ENCODE measurements around the gene MUC5AC.
"Not testable (repeated sequence)": the region's sequence is repeated elsewhere in the genome, so short reads cannot be mapped to it uniquely, and the experiment has no call there.

The MUC5AC gene

DNA sequence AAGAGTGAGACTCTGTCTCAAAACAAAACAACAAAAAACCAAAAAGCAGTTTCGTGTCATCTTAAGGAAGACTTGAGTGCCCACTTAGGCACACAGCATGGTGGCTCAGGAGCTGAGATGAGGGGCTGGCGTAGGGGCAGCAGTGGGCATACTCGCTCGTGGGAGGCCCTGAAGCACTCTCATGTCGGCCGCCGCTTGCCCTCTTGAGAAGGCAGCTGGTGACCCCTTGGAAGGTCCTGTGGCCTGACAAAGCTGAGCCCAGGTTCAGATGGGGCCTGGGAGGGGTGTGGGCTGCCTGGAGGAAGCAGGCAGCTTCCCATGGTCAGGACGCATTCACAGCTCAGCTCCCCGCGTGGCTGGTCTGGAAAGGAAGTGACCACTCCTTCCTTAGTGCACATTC is 80.1 kb downstream of the MUC5AC start:
- no peak for DNase-seq

DNA sequence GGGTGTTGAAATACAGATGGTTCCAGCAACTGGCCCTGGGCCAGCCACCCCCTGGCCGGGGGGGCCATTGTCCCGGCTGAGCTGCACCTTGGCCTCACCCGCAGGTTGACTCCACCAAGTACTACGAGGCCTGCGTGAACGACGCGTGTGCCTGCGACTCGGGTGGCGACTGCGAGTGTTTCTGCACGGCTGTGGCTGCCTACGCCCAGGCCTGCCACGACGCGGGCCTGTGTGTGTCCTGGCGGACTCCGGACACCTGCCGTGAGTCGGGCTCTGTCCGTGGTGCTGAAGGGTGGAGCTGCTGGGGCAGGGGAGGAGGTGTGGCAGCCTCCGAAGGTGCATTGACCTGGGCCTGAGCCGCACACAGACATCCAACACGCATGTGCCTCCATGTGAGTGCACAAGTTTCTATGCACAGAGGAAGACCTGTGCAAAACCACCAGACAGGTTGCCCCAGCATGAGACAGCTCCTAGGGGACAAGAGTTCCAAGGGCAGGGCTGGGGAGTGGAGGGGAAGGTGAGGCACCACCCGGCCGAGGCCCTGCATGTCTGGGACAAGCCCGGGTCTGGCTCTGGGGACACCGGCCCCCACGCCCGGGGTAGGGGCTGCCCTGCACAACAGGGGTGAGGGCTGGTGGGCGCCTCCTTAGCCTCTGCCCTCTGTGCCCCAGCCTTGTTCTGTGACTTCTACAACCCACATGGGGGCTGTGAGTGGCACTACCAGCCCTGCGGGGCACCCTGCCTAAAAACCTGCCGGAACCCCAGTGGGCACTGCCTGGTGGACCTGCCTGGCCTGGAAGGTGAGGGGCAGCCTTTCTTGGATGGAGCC is 81.2 kb downstream of the MUC5AC start:
- DNase-seq: no peak

DNA sequence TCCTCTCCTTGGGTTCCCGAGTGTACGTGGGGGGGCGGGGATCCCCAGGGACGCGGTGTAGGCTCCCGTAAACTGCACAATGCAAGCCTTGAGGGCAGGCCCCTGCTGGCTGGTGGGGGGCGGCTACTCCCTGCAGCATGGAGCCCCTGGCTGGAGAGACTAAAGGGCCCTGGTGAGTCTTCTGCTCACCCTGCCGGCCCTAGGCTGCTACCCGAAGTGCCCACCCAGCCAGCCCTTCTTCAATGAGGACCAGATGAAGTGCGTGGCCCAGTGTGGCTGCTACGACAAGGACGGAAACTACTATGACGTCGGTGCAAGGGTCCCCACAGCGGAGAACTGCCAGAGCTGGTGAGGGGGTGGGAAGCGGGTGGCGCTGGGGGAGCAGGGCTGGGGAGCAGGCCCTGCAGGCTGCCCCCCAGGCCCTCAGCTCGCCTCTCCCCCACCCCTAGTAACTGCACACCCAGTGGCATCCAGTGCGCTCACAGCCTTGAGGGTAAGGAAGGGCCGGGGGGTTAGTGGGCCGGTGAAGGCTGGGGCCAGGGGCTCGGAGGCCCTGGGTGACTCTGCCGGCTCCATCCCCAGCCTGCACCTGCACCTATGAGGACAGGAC is 81.9 kb downstream of the MUC5AC start:
- DNase-seq: no peak

DNA sequence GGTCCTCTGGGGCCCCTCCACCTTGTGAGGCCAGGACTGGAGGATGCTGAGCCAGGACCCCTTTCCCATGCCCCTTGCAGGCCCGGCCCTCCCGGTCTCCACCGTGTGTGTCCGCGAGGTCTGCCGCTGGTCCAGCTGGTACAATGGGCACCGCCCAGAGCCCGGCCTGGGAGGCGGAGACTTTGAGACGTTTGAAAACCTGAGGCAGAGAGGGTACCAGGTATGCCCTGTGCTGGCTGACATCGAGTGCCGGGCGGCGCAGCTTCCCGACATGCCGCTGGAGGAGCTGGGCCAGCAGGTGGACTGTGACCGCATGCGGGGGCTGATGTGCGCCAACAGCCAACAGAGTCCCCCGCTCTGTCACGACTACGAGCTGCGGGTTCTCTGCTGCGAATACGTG is 83.0 kb downstream of the MUC5AC start:
- no peak for DNase-seq

DNA sequence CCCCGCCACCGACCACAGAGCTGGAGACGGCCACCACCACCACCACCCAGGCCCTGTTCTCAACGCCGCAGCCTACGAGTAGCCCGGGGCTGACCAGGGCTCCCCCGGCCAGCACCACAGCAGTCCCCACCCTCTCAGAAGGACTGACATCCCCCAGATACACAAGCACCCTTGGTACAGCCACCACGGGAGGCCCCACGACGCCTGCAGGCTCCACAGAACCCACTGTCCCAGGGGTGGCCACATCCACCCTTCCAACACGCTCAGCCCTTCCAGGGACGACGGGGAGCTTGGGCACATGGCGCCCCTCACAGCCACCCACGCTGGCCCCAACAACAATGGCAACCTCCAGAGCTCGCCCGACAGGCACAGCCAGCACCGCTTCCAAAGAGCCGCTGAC is 84.0 kb downstream of the MUC5AC start:
- no peak for DNase-seq

DNA sequence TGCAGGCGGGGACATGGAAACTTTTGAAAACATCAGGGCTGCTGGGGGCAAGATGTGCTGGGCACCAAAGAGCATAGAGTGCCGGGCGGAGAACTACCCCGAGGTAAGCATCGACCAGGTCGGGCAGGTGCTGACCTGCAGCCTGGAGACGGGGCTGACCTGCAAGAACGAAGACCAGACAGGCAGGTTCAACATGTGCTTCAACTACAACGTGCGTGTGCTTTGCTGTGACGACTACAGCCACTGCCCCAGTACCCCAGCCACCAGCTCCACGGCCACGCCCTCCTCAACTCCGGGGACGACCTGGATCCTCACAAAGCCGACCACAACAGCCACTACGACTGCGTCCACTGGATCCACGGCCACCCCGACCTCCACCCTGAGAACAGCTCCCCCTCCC is 84.5 kb downstream of the MUC5AC start:
- no peak for DNase-seq

DNA sequence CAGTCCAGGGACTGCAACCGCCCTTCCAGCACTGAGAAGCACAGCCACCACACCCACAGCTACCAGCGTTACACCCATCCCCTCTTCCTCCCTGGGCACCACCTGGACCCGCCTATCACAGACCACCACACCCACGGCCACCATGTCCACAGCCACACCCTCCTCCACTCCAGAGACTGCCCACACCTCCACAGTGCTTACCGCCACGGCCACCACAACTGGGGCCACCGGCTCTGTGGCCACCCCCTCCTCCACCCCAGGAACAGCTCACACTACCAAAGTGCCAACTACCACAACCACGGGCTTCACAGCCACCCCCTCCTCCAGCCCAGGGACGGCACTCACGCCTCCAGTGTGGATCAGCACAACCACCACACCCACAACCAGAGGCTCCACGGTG is 85.0 kb downstream of the MUC5AC start:
- DNase-seq: not testable (repeated sequence)

DNA sequence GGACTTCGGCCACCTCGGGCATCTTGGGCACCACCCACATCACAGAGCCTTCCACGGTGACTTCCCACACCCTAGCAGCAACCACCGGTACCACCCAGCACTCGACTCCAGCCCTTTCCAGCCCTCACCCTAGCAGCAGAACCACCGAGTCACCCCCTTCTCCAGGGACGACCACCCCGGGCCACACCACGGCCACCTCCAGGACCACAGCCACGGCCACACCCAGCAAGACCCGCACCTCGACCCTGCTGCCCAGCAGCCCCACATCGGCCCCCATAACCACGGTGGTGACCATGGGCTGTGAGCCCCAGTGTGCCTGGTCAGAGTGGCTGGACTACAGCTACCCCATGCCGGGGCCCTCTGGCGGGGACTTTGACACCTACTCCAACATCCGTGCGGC is 85.8 kb downstream of the MUC5AC start:
- DNase-seq: not testable (repeated sequence)

DNA sequence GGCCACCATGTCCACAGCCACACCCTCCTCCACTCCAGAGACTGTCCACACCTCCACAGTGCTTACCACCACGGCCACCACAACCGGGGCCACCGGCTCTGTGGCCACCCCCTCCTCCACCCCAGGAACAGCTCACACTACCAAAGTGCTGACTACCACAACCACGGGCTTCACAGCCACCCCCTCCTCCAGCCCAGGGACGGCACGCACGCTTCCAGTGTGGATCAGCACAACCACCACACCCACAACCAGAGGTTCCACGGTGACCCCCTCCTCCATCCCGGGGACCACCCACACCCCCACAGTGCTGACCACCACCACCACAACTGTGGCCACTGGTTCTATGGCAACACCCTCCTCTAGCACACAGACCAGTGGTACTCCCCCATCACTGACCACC is 86.8 kb downstream of the MUC5AC start:
- DNase-seq: not testable (repeated sequence)

DNA sequence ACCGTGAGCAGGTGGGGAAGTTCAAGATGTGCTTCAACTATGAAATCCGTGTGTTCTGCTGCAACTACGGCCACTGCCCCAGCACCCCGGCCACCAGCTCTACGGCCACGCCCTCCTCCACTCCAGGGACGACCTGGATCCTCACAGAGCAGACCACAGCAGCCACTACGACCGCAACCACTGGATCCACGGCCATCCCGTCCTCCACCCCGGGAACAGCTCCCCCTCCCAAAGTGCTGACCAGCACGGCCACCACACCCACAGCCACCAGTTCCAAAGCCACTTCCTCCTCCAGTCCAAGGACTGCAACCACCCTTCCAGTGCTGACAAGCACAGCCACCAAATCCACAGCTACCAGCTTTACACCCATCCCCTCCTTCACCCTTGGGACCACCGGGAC is 88.0 kb downstream of the MUC5AC start:
- not testable (repeated sequence) for DNase-seq

DNA sequence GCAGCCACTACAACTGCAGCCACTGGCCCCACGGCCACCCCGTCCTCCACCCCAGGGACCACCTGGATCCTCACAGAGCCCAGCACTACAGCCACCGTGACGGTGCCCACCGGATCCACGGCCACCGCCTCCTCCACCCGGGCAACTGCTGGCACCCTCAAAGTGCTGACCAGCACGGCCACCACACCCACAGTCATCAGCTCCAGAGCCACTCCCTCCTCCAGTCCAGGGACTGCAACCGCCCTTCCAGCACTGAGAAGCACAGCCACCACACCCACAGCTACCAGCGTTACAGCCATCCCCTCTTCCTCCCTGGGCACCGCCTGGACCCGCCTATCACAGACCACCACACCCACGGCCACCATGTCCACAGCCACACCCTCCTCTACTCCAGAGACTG is 88.5 kb downstream of the MUC5AC start:
- not testable (repeated sequence) for DNase-seq

DNA sequence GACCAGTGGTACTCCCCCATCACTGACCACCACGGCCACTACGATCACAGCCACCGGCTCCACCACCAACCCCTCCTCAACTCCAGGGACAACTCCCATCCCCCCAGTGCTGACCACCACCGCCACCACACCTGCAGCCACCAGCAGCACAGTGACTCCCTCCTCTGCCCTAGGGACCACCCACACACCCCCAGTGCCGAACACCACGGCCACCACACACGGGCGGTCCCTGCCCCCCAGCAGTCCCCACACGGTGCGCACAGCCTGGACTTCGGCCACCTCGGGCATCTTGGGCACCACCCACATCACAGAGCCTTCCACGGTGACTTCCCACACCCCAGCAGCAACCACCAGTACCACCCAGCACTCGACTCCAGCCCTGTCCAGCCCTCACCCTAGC is 89.3 kb downstream of the MUC5AC start:
- not testable (repeated sequence) for DNase-seq

DNA sequence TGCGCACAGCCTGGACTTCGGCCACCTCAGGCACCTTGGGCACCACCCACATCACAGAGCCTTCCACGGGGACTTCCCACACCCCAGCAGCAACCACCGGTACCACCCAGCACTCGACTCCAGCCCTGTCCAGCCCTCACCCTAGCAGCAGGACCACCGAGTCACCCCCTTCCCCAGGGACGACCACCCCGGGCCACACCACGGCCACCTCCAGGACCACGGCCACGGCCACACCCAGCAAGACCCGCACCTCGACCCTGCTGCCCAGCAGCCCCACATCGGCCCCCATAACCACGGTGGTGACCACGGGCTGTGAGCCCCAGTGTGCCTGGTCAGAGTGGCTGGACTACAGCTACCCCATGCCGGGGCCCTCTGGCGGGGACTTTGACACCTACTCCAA is 91.2 kb downstream of the MUC5AC start:
- DNase-seq: not testable (repeated sequence)

DNA sequence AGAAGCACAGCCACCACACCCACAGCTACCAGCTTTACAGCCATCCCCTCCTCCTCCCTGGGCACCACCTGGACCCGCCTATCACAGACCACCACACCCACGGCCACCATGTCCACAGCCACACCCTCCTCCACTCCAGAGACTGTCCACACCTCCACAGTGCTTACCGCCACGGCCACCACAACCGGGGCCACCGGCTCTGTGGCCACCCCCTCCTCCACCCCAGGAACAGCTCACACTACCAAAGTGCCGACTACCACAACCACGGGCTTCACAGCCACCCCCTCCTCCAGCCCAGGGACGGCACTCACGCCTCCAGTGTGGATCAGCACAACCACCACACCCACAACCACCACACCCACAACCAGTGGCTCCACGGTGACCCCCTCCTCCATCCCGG is 92.7 kb downstream of the MUC5AC start:
- DNase-seq: not testable (repeated sequence)
